H1 (cell line): ENCODE measurements around the gene TRIM44. TPM values are rescaled to one million over a fixed set of nuclear protein-coding genes. Genes with fewer than 3 reads are reported as not detected.

Source experiments
- CTCF ChIA-PET: fragments of 300-600 bp; sonication (Branson Sonifier 250); formaldehyde crosslinking; loops from one replicate; lab custom pipeline; 2021; ENCODE audit not compliant: partially characterized antibody; lab: Charles Lee
- POLR2A ChIA-PET: fragments of 300-600 bp; sonication (Branson Sonifier 250); formaldehyde crosslinking; loops from one replicate; lab custom pipeline; 2021; ENCODE audit warnings: inconsistent platforms; ENCODE audit not compliant: partially characterized antibody; lab: Charles Lee
- DNase-seq, 2 experiments: peaks; one replicate each; pipeline versions ENCODE4 v3.0.0 to v3.0.0-alpha.2; 2010 to 2022; ENCODE audit warnings: low spot score in 2 of 2, low read depth in 1 of 2, mixed read lengths in 1 of 2
- FAIRE-seq: peaks from 2 replicates; lab custom pipeline; 2011; peaks lifted over from hg19 to GRCh38; lab: Jason Lieb, UNC
- H2AFZ ChIP-seq: 2 replicates; pipeline ENCODE4 v1.8.1; 2012; ENCODE audit warnings: low read length, inconsistent platforms
- H2AK5ac ChIP-seq: 2 replicates; pipeline ENCODE4 v1.6.1; 2013; ENCODE audit warnings: low read depth, low read length
- H2BK120ac ChIP-seq: replicated peaks from 2 replicates; pipeline ENCODE3; 2013; ENCODE audit warnings: low read depth, low read length, inconsistent platforms
- H2BK12ac ChIP-seq: 2 replicates; pipeline ENCODE4 v1.6.1; 2013; ENCODE audit warnings: low read depth, low read length
- H2BK15ac ChIP-seq: 2 replicates; pipeline ENCODE4 v1.6.1; 2013; ENCODE audit warnings: low read length
- H2BK20ac ChIP-seq: 2 replicates; pipeline ENCODE4 v1.6.1; 2013; ENCODE audit warnings: low read length
- H2BK5ac ChIP-seq: 2 replicates; pipeline ENCODE4 v1.6.1; 2013; ENCODE audit warnings: low read depth, low read length
- H3K14ac ChIP-seq: 2 replicates; pipeline ENCODE4 v1.6.1; 2013; ENCODE audit warnings: inconsistent platforms; ENCODE audit not compliant: insufficient read length
- H3K18ac ChIP-seq: 2 replicates; pipeline ENCODE4 v1.6.1; 2013; ENCODE audit warnings: low read length; ENCODE audit errors: extremely low read depth
- H3K23ac ChIP-seq: 2 replicates; pipeline ENCODE4 v1.6.1; 2013; ENCODE audit warnings: inconsistent platforms; ENCODE audit not compliant: insufficient read length
- H3K23me2 ChIP-seq: 2 replicates; pipeline ENCODE4 v1.6.1; 2013; ENCODE audit warnings: low read depth, low read length
- H3K27ac ChIP-seq: 2 replicates; pipeline ENCODE4 v1.6.1; 2011; ENCODE audit warnings: low read depth, low read length, inconsistent platforms
- H3K27me3 ChIP-seq, 4 experiments: replicated peaks in 1 of 4; 1 replicate in 1 of 4; 2 replicates in 3 of 4; pipeline versions ENCODE4 v1.6.1 to v1.8.1; 2011 to 2013; ENCODE audit warnings: low read length in 3 of 4, mild to moderate bottlenecking in 3 of 4, inconsistent platforms in 2 of 4, mixed read lengths in 2 of 4, moderate library complexity in 1 of 4; ENCODE audit not compliant: control insufficient read depth in 3 of 4, insufficient read depth in 3 of 4; ENCODE audit errors: extremely low read depth in 1 of 4
- H3K36me3 ChIP-seq, 4 experiments: 2 replicates each; pipeline versions ENCODE4 v1.6.1 to v1.8.1; 2011 to 2013; ENCODE audit warnings: mild to moderate bottlenecking in 4 of 4, low read length in 3 of 4, moderate library complexity in 2 of 4, control low read depth in 1 of 4, inconsistent platforms in 1 of 4; ENCODE audit not compliant: insufficient read depth in 4 of 4, control insufficient read depth in 2 of 4
- H3K4ac ChIP-seq: replicated peaks from 2 replicates; pipeline ENCODE3; 2013; ENCODE audit warnings: low read length, low read depth, mixed read lengths, inconsistent platforms; ENCODE audit not compliant: insufficient read length
- H3K4me1 ChIP-seq, 4 experiments: replicated peaks in 1 of 4; 1 replicate in 1 of 4; 2 replicates in 3 of 4; pipeline versions ENCODE4 v1.6.1 to v1.8.1; 2011 to 2013; ENCODE audit warnings: low read length in 3 of 4, inconsistent platforms in 2 of 4, mixed read lengths in 1 of 4; ENCODE audit not compliant: insufficient read depth in 4 of 4, control insufficient read depth in 3 of 4
- H3K4me2 ChIP-seq, 2 experiments: 2 replicates each; pipeline versions ENCODE4 v1.6.1 to v1.8.1; 2011 to 2013; ENCODE audit warnings: low read depth in 2 of 2, low read length in 2 of 2, control low read depth in 1 of 2, inconsistent platforms in 1 of 2, mild to moderate bottlenecking in 1 of 2; ENCODE audit not compliant: insufficient read depth in 1 of 2
- H3K4me3 ChIP-seq, 4 experiments: fragments of 200-600, 300-600 bp in 1 of 4; sonication (generic), shearing (Covaris generic), sonication (Bioruptor Twin) in 1 of 4; 2 replicates each; pipeline versions ENCODE4 v1.5.1 to v1.8.1; 2011 to 2016; ENCODE audit warnings: low read length in 4 of 4, low read depth in 3 of 4, control low read depth in 2 of 4, inconsistent platforms in 2 of 4, mild to moderate bottlenecking in 2 of 4, mixed read lengths in 1 of 4, moderate library complexity in 1 of 4; ENCODE audit not compliant: insufficient read depth in 2 of 4; ENCODE audit errors: extremely low read depth in 1 of 4
- H3K56ac ChIP-seq: replicated peaks from 2 replicates; pipeline ENCODE3; 2013; ENCODE audit warnings: low read depth, mild to moderate bottlenecking, mixed read lengths, low read length, inconsistent platforms; ENCODE audit not compliant: insufficient read length
- H3K79me1 ChIP-seq: 2 replicates; pipeline ENCODE4 v1.6.1; 2013; ENCODE audit warnings: low read depth, low read length, control low read depth
- H3K79me2 ChIP-seq, 2 experiments: 2 replicates each; pipeline versions ENCODE4 v1.6.1 to v1.8.1; 2012 to 2013; ENCODE audit warnings: low read length in 2 of 2, mild to moderate bottlenecking in 2 of 2, inconsistent platforms in 1 of 2; ENCODE audit not compliant: insufficient read depth in 2 of 2, control insufficient read depth in 1 of 2
- H3K9ac ChIP-seq, 4 experiments: replicated peaks in 1 of 4; 1 replicate in 1 of 4; 2 replicates in 3 of 4; pipeline versions ENCODE4 v1.6.1 to v1.8.1; 2011 to 2013; ENCODE audit warnings: low read depth in 3 of 4, low read length in 3 of 4, control low read depth in 2 of 4, mild to moderate bottlenecking in 2 of 4, moderate library complexity in 2 of 4, inconsistent platforms in 1 of 4; ENCODE audit errors: extremely low read depth in 1 of 4
- H3K9me3 ChIP-seq, 2 experiments: 2 replicates each; pipeline versions ENCODE4 v1.6.1 to v1.8.1; 2012 to 2013; ENCODE audit warnings: mild to moderate bottlenecking in 2 of 2, moderate library complexity in 2 of 2, control low read depth in 1 of 2, inconsistent platforms in 1 of 2, low read depth in 1 of 2, low read length in 1 of 2, mixed read lengths in 1 of 2; ENCODE audit not compliant: insufficient read depth in 2 of 2
- H4K20me1 ChIP-seq, 2 experiments: replicated peaks in 1 of 2; 2 replicates each; pipeline versions ENCODE3 to v1.8.1; 2011 to 2013; ENCODE audit warnings: inconsistent platforms in 2 of 2, low read length in 2 of 2, mild to moderate bottlenecking in 1 of 2; ENCODE audit not compliant: insufficient read depth in 2 of 2, control insufficient read depth in 1 of 2
- H4K5ac ChIP-seq: 2 replicates; pipeline ENCODE4 v1.6.1; 2013; ENCODE audit warnings: low read length, low read depth, mixed read lengths, inconsistent platforms; ENCODE audit not compliant: insufficient read length
- H4K8ac ChIP-seq: 2 replicates; pipeline ENCODE4 v1.8.0; 2013; ENCODE audit warnings: mild to moderate bottlenecking, moderate library complexity, low read length, inconsistent platforms; ENCODE audit not compliant: insufficient read depth; ENCODE audit errors: extremely low read depth
- H4K91ac ChIP-seq: replicated peaks from 2 replicates; pipeline ENCODE3; 2013; ENCODE audit warnings: low read length, mixed read lengths, inconsistent platforms; ENCODE audit not compliant: insufficient read length
- CHD2 ChIP-seq: IDR thresholded peaks from 2 replicates; pipeline ENCODE4 v1.6.1; 2012; ENCODE audit warnings: low read length, improper control_type of control experiment
- EP300 ChIP-seq, 2 experiments: IDR thresholded peaks; 1 replicate in 1 of 2; 2 replicates in 1 of 2; pipeline ENCODE4 v1.6.1; 2011 to 2012; ENCODE audit warnings: low read depth in 2 of 2, low read length in 2 of 2, mild to moderate bottlenecking in 2 of 2, borderline replicate concordance in 1 of 2, inconsistent platforms in 1 of 2, moderate library complexity in 1 of 2
- HDAC2 ChIP-seq, 2 experiments: fragments of 300-600 bp in 1 of 2; sonication (generic) in 1 of 2; IDR thresholded peaks; 2 replicates each; pipeline ENCODE4 v1.6.1; 2011 to 2012; ENCODE audit warnings: low read depth in 2 of 2, low read length in 2 of 2, mild to moderate bottlenecking in 2 of 2, moderate library complexity in 2 of 2, borderline replicate concordance in 1 of 2, inconsistent platforms in 1 of 2
- JUN ChIP-seq: IDR thresholded peaks from 2 replicates; pipeline ENCODE4 v1.6.1; 2011; ENCODE audit warnings: low read depth, mild to moderate bottlenecking, improper control_type of control experiment, low read length
- JUND ChIP-seq: IDR thresholded peaks from 2 replicates; pipeline ENCODE4 v1.6.1; 2011; ENCODE audit warnings: mild to moderate bottlenecking, improper control_type of control experiment, low read length
- KDM4A ChIP-seq: IDR thresholded peaks from one replicate; pipeline ENCODE4 v1.7.1; 2012; ENCODE audit warnings: low read depth, mild to moderate bottlenecking, moderate library complexity, low read length, inconsistent platforms; ENCODE audit not compliant: severe bottlenecking
- MAX ChIP-seq: IDR thresholded peaks from 2 replicates; pipeline ENCODE4 v1.6.1; 2012; ENCODE audit warnings: inconsistent platforms
- POLR2AphosphoS5 ChIP-seq: IDR thresholded peaks from 2 replicates; pipeline ENCODE4 v1.6.1; 2011; ENCODE audit warnings: low read depth, low read length
- RNF2 ChIP-seq: fragments of 200-900, 300-1000 bp; sonication (generic); IDR thresholded peaks from 2 replicates; pipeline ENCODE4 v1.7.1; 2016; ENCODE audit warnings: borderline replicate concordance, low read depth, mild to moderate bottlenecking, antibody characterized with exemption, low read length; ENCODE audit not compliant: poor library complexity, severe bottlenecking; ENCODE audit errors: missing control alignments
- TBP ChIP-seq: IDR thresholded peaks from 2 replicates; pipeline ENCODE4 v1.6.1; 2011; ENCODE audit warnings: low read depth, low read length, improper control_type of control experiment
- WGBS, 2 experiments: shearing (Covaris generic) in 1 of 2; methylation state at CpG; one replicate each; pipeline versions ENCODE4 v1.1.6 to v1.1.7; 2013 to 2015; ENCODE audit warnings: low lambda C conversion rate in 2 of 2, mixed read lengths in 2 of 2, inconsistent platforms in 1 of 2, low coverage in 1 of 2, missing lambda C conversion rate in 1 of 2; ENCODE audit not compliant: insufficient replicate concordance in 2 of 2, insufficient coverage in 1 of 2, insufficient read length in 1 of 2; ENCODE audit errors: extremely low coverage in 1 of 2, missing lambda C conversion rate in 1 of 2; 5-methylcytosine and 5-hydroxymethylcytosine counted together
- polyA plus RNA-seq, 7 experiments: library from polyadenylated mRNA; depleted of rRNA in 3 of 7; stranded (reverse) in 5 of 7; unstranded in 2 of 7; fragments of >200 nt in 5 of 7; fragments of 200-250 nt in 2 of 7; gene quantifications; 1 replicate in 5 of 7; 2 replicates in 1 of 7; 4 replicates in 1 of 7; pipeline versions ENCODE4 v1.2.1 to v1.2.3, GENCODE V29; 2011 to 2013; ENCODE audit warnings: missing spikeins in 2 of 7, mixed read lengths in 2 of 7
- total RNA-seq: library from RNA; stranded (reverse); fragmentation: NEBNext Ultra II Directional; extraction: Animal tissue kit (Norgen Biotek cat#: 25700); gene quantifications from 2 replicates; pipeline ENCODE4 v1.2.1, GENCODE V29; 2021

TRIM44 gene
- total and polyA plus RNA-seq, 2 of the 8 experiments (the other 6 are each of a cell fraction or from before 2014, with no cell fraction given): 13.9 to 34.4 TPM

GRCh38 chr11:35861191-35861590, 198.6 kb downstream of the TRIM44 start:
- no peak overlapping the region for H3K27ac ChIP-seq
- H3K56ac ChIP-seq: no peak overlapping the region
- H2BK12ac ChIP-seq: no peak overlapping the region
- no peak overlapping the region for H3K4ac ChIP-seq
- H3K18ac ChIP-seq: no peak overlapping the region
- peaks cover 4% of the 10 kb centered on the region; the same call in 1 of the 2 replicates for H3K23me2 ChIP-seq
- no peak overlapping the region for H3K23ac ChIP-seq
- H4K8ac ChIP-seq: no peak overlapping the region; the same call in 1 of the 2 replicates
- no peak overlapping the region for H3K4me3 ChIP-seq
- no peak overlapping the region for H3K14ac ChIP-seq
- no peak overlapping the region for H2BK15ac ChIP-seq
- peaks cover 0 to 4% of the 10 kb centered on the region in 2 experiments for H4K20me1 ChIP-seq
- ChIA-PET POLR2A (no interaction called here), CTCF (interaction anchor here (1.3 to 3.3 kb wide), 3 partner anchors 40 to 208 kb away, joined by 5 to 17 read pairs (median 7); no protein-coding TSS in a partner anchor)
- H3K9me3 ChIP-seq: no peaks in the 10 kb centered on the region; a peak in 1 of 4 replicates
- H3K4me2 ChIP-seq: no peak overlapping the region
- WGBS, 2 experiments: 95% methylated on average over 8 of the region's 15 CpGs; no CpG with 5 or more reads in 1 of the 2 experiments
- no peaks in the 10 kb centered on the region for H3K79me1 ChIP-seq
- H2AK5ac ChIP-seq: no peak overlapping the region
- no peaks in the 10 kb centered on the region for H3K36me3 ChIP-seq
- H4K5ac ChIP-seq: no peak overlapping the region
- no peak overlapping the region for H2AFZ ChIP-seq
- no peak overlapping the region for H2BK5ac ChIP-seq
- no peak for FAIRE-seq
- H3K79me2 ChIP-seq: no peaks in the 10 kb centered on the region
- no peaks in the 10 kb centered on the region for H3K4me1 ChIP-seq
- H2BK20ac ChIP-seq: no peak overlapping the region
- no peaks in the 10 kb centered on the region for H3K27me3 ChIP-seq
- H3K9ac ChIP-seq: no peak overlapping the region
- peak in 1 of 2 experiments; percentile 13 for DNase-seq
- H2BK120ac ChIP-seq: no peak overlapping the region
- no peak overlapping the region for H4K91ac ChIP-seq
- TF ChIP-seq CHD2: no peak
- no peak for TF ChIP-seq RNF2
- no peak for TF ChIP-seq EP300 (IDR thresholded peaks at IDR 0.05; ENCODE audit: borderline replicate concordance in 1 of 2, low read depth in 2 of 2, low read length in 2 of 2)
- no peak for TF ChIP-seq HDAC2 (IDR thresholded peaks at IDR 0.05; ENCODE audit: borderline replicate concordance in 1 of 2, low read depth in 2 of 2, low read length in 2 of 2)
- TF ChIP-seq POLR2AphosphoS5: no peak
- no peak for TF ChIP-seq KDM4A
- no peak for TF ChIP-seq MAX
- TF ChIP-seq TBP: no peak
- no peak for TF ChIP-seq JUND
- no peak for TF ChIP-seq JUN
